Nucleus accumbens (tissue), 56 donors: ENCODE measurements around the gene AQP2.

Source experiments
- DNase-seq, 56 donors: peaks; one replicate each; lab custom pipeline; 2025; lab: John Stamatoyannopoulos, UW

Gene AQP2

GRCh38 chr12:49950273-49951251 is at the start of gene AQP2:
AQP2 (plus strand) TSS chr12:49950737; CDS start chr12:49950831, 94 bp downstream.
- no peak for DNase-seq

DNA sequence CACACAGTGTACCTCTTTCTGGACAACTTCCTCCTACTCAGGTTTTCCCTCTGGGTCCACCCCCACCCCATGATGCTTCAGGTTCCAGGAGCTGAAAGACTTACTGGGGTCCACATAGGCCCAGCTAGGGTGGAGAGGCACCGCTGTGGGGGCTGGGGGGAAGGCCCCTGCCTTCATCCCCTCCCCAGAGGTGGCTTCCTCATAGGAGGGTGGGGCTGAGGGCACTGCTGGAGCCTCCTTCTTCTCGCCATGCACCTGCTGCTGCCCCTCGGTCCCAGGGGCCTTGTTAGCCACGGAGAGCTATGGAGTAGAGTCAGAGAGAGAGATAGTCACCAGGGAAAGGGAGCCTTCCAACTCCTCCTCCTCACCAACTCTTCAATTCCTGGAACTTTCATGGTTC is 49.5 kb upstream of the AQP2 start:
- DNase-seq: no peak

- DNase-seq: no peak
Observed at GRCh38 chr12:49901986-49902385, 48.6 kb upstream of the AQP2 start.

DNA sequence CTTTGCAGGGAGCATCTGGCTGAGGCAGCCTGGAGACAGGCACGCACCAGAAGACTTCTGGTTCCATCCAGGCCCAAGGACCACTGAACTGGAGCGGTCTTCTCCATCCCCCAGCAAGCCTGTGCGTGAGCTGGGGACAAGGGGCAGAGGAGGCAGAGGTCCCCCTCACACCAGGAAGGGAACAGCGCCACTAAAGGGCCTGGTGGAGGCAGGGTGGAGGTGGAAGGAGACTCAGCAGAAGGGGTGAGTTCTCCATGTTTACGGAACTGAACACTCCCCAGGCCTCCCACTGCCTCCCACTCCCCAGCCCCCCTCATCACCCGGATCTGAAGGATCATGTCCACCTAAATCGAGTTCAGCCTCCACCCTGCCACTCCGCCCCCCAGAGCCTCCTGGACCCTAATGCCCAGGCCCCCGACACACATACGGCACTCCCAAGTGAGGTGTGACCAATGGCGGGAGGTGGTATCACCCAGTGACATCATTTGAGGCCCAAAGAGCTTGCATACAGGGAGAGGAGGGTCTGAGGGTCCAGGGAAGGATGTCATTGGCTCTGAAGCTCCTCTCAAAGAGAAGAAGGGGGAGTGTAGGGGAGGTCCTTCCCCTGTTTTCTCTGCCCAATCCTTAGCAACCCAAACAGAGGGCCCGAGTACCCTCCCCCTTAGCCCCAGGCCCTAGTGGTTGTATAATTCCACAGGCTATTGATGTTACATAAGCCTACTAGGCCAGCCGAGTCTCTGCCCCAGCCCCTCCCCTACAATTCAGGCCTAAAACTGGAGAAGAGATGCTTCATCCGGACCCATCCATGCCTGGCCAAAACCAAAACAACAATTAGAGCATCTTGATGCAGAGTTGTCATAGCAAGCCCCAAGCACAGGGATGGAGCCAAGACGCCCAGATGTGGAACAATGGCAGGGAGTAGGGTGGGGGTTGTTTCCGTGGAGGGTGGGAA is 47.9 kb upstream of the AQP2 start:
- peak in 44 of 56 donors; percentile 24 to 86 (median 63) for DNase-seq

DNA sequence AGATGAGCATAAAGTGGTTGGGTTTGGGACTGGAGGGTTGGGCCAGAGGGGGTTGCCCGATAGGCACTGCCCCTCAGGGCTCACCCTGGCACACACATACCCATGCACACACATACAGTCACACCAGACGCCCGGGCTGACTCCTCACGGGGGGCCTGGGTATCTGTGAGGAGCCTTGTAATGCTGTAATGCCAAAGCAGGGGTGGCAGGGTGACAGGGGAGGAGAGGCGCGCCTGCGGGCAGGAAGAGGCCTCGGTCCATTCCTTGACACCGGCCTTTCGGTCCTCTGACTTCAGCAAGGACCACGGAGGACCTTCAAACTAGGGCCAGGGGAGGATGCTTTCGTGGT is 47.2 kb upstream of the AQP2 start:
- peak in 24 of 56 donors; percentile 27 to 83 (median 66) for DNase-seq

DNA sequence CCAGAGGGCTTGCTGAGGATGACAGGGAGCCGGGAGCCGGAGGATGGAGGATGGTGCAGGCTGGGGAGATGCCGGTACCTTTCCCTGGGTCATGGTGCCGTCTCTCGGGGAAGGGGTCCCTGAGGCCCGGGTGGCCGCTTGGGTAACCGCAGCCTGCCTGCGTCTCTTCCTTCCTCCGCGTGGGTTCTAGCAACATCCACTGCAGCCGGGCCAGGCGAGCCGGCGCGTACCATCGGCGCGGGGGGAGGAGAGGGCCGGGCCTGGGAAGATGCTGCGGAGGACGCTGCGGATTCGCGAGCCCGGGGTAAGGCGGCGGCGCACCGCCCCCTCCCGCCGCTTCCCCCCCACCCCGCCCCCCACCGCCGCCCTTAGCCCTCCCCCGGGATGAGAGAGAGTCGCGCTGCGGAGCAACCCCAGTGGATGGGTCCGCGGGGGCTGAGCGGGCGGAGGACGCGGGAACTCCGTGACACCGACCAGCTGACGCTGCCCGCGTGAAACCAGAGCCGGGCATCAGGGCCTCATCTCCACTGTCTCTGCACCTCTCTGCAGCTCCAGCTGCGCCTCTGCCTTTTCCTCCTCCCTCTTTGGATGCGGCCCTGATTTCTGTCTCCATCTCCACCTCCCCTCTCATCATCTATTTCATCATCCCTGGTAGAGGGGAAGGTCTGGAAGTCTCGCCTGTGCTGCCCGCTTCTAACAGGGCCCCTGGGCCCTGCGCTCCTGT is 46.7 kb upstream of the AQP2 start, which contains the start of gene FAIM2:
TSS of gene FAIM2 (minus strand) at position 201 of the 724 bp plus-strand sequence. CDS start at position 93, 108 bp downstream.
- peak; percentile 63 to 98 (median 88) for DNase-seq

DNA sequence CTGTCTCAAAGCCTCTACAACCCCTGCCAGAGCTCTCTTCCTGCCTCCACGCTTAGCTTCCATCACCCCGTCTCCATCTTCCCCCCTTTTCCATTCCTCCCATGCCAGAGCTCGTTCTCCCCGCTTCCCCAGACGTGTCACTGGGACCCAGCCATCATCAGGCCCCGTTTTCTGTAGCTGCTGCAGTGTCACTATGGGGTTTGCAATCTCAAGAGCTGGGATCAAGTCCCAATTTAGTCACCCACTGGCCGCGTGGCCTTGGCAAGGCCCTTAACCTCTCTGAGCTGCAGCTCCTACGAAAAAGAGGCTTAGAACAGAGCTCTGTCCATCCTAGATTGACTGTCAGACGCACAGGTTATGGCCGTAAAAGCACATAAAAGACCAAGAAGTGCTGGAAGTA is 45.9 kb upstream of the AQP2 start:
- DNase-seq: peak in 9 of 56 donors; percentile 17 to 70 (median 48)

- DNase-seq: no peak
Observed at GRCh38 chr12:49905718-49906314, 44.7 kb upstream of the AQP2 start.

GRCh38 chr12:49907352-49907751 is 43.2 kb upstream of the AQP2 start:
- peak in 9 of 56 donors; percentile 3 to 37 (median 10) for DNase-seq

DNA sequence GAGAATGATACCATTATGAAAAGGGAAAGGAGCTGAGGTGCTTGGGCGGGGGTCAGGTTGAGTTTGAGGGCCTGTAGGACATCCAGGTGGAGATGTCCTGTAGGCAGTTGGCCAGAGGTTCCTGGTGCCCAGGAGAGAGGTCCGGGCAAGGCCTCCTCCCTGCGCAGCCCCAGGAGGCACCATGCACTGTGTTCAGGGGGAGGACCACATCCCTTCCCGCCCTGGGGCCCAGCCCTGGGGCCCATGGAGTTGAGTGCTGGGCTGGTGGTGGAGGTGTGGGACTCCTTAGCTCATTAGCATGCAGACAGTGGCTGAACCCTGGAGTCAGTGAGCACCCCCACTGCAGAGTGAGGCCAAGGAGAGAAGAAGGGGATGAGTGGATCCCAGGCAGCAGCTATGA is 41.2 kb upstream of the AQP2 start:
- DNase-seq: no peak

- DNase-seq: peak in 8 of 56 donors; percentile 9 to 39 (median 22)
Observed at GRCh38 chr12:49909826-49910225, 40.7 kb upstream of the AQP2 start.

DNA sequence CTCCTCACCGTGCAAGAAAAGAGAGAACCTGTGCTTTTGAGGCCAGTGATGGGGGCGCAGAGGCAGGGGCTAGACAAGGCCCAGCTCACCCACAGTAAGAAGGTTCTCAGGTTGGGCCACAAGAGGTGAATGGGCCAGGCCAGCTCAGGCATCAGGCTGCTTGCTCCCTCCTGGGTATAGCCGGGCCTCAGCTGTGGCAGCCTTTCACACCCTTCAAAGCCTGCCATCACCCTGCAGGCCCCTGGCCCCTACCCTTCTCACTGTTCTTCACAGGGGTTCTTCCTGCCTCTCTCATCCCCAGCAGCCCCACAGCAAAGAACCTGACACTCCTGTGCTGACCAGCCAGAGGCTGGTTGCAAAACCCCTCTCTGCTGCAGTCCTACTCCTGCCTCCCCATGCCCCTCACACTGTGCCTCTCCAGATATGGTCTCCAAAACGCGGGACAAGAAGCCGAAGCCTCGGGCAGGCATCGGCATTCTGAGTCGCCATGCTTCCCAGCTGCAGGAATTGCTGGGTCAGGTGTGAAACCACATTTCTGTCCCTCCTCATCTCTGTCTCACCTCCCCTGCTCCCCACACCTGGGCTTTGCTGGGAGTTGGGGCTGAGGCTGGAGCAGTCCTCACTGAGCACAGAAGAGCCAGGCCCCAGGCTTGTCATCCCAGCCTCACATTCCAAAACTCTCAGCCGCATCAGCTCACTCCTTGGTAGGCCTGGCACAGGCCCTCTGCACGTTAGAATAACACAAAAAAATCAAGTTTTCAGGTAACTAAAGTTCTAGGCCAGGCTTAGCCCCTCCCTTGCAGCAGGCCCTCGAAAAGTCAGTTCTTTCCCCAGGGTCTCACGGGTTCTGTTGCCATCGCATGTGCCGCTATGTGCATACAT is 40.0 kb upstream of the AQP2 start:
- DNase-seq: no peak

- DNase-seq: no peak
Observed at GRCh38 chr12:49911213-49911605, 39.3 kb upstream of the AQP2 start.

- no peak for DNase-seq
Observed at GRCh38 chr12:49912345-49913255, 37.9 kb upstream of the AQP2 start.

GRCh38 chr12:49916129-49916919 is 34.2 kb upstream of the AQP2 start:
- no peak for DNase-seq

GRCh38 chr12:49917166-49917787 is 33.3 kb upstream of the AQP2 start:
- no peak for DNase-seq
